ENCODE measurements around the gene PEAR1.

PEAR1 gene

DNA sequence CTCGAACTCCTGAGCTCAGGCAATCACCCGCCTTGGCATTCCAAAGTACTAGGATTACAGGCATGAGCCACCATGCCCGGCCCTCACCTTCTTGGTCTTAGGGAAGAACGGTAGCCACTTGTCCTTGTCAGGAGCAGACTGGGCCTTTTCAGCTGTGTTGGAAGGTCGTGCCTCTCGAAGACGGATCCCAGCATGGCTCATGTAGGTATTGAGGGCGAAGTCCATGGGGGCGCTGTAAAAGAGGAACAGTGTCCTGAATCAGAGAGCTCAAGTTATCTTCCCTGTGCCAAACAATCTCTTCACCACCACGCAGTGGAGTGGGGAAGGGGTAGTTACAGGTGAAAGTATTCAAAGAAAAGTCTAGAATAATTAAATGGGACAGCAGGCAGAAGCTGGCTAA is 62.8 kb downstream of the PEAR1 start:
- Histone ChIP-seq H3K79me2 (ENCODE audit: low read length) (no peaks in the 10 kb centered on the region), H3K27ac (ENCODE audit: low read length) (no peak overlapping the region), H3K27me3 (ENCODE audit: low read depth, low read length) (no peaks in the 10 kb centered on the region), H3K9me3 (ENCODE audit: insufficient read depth, low read length) (no peaks in the 10 kb centered on the region), H3K4me2 (ENCODE audit: low read length) (no peak overlapping the region), H3K36me3 (replicated peaks; ENCODE audit: low read depth, low read length) (peaks cover 10% of the 10 kb centered on the region), H3K4me1 (ENCODE audit: low read length) (no peaks in the 10 kb centered on the region), H3K4me3 (ENCODE audit: low read length) (no peak overlapping the region), H2AFZ (ENCODE audit: low read depth, low read length) (no peak overlapping the region), H4K20me1 (ENCODE audit: insufficient read depth, low read length) (no peaks in the 10 kb centered on the region), H3K9ac (ENCODE audit: low read length) (no peak overlapping the region)
- TF ChIP-seq, protein P1, sequence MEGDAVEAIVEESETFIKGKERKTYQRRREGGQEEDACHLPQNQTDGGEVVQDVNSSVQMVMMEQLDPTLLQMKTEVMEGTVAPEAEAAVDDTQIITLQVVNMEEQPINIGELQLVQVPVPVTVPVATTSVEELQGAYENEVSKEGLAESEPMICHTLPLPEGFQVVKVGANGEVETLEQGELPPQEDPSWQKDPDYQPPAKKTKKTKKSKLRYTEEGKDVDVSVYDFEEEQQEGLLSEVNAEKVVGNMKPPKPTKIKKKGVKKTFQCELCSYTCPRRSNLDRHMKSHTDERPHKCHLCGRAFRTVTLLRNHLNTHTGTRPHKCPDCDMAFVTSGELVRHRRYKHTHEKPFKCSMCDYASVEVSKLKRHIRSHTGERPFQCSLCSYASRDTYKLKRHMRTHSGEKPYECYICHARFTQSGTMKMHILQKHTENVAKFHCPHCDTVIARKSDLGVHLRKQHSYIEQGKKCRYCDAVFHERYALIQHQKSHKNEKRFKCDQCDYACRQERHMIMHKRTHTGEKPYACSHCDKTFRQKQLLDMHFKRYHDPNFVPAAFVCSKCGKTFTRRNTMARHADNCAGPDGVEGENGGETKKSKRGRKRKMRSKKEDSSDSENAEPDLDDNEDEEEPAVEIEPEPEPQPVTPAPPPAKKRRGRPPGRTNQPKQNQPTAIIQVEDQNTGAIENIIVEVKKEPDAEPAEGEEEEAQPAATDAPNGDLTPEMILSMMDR (IDR thresholded peaks at IDR 0.05; ENCODE audit: low read depth, low read length), result no peak
- no peak for TF ChIP-seq EZH2phosphoT487 (IDR thresholded peaks at IDR 0.05; ENCODE audit: low read depth)

DNA sequence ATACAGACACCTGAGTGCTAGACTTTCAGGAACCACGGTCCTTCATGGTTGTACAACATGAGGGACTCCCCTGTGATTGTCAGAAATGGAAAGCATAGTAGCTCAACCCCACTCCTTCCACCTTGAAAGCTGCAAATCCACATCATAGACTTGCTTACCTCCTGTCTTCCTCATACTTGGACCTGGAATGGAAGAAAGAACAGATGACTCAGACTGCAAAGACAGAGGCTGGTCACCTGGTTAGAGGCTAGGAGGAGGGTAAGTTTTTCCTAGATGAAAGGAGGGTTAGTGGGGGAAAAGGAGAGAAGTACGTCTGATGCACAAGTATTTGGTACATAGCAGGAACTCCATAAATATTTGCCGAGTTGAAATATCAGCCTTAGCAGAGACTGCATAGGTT is 64.1 kb downstream of the PEAR1 start:
- no peak overlapping the region for H2AFZ ChIP-seq (ENCODE audit: low read depth, low read length)
- H3K4me3 ChIP-seq (ENCODE audit: low read length), result no peak overlapping the region
- no peak overlapping the region for H3K4me2 ChIP-seq (ENCODE audit: low read length)
- TF ChIP-seq EZH2phosphoT487 (IDR thresholded peaks at IDR 0.05; ENCODE audit: low read depth), result no peak
- TF ChIP-seq, protein P1 (IDR thresholded peaks at IDR 0.05; ENCODE audit: low read depth, low read length), result no peak
- no peaks in the 10 kb centered on the region for H3K9me3 ChIP-seq (ENCODE audit: insufficient read depth, low read length)
- H3K27me3 ChIP-seq (ENCODE audit: low read depth, low read length), result no peaks in the 10 kb centered on the region
- H3K4me1 ChIP-seq (ENCODE audit: low read length), result no peaks in the 10 kb centered on the region
- H3K27ac ChIP-seq (ENCODE audit: low read length), result no peak overlapping the region
- H4K20me1 ChIP-seq (ENCODE audit: insufficient read depth, low read length), result no peaks in the 10 kb centered on the region
- H3K36me3 ChIP-seq (replicated peaks; ENCODE audit: low read depth, low read length), result peaks cover 11% of the 10 kb centered on the region
- no peak overlapping the region for H3K9ac ChIP-seq (ENCODE audit: low read length)
- H3K79me2 ChIP-seq (ENCODE audit: low read length), result no peaks in the 10 kb centered on the region

DNA sequence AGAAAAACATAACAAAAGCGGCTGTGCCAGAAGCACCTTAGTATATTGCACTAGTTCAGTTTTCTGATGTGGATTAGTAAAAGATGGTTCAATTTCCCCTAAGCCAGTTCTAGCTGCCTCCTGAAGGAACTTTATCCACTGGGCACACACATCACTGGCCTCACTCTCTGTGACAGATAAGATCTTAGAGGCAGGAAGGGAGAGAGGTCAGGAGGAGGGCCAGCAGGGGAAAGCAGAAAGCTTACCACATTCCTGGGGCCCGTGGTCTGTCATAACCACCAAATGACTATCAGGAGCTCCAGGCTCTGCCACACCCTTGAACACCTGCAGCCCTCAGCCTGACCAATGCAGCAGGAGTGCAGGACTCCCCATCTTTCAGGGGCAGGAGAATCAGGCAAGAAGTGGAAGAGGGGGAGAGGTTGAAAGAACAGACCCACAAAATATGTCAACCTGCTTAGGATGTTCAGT is 64.8 kb downstream of the PEAR1 start:
- Histone ChIP-seq H3K9me3 (ENCODE audit: insufficient read depth, low read length) (no peaks in the 10 kb centered on the region), H3K36me3 (replicated peaks; ENCODE audit: low read depth, low read length) (peaks cover 15% of the 10 kb centered on the region), H3K4me1 (ENCODE audit: low read length) (no peaks in the 10 kb centered on the region), H4K20me1 (ENCODE audit: insufficient read depth, low read length) (no peaks in the 10 kb centered on the region), H3K27me3 (ENCODE audit: low read depth, low read length) (no peaks in the 10 kb centered on the region), H2AFZ (ENCODE audit: low read depth, low read length) (no peak overlapping the region), H3K79me2 (ENCODE audit: low read length) (no peaks in the 10 kb centered on the region), H3K9ac (ENCODE audit: low read length) (no peak overlapping the region), H3K27ac (ENCODE audit: low read length) (no peak overlapping the region), H3K4me2 (ENCODE audit: low read length) (no peak overlapping the region), H3K4me3 (ENCODE audit: low read length) (no peak overlapping the region)
- no peak for TF ChIP-seq EZH2phosphoT487 (IDR thresholded peaks at IDR 0.05; ENCODE audit: low read depth)
- TF ChIP-seq, protein P1 (IDR thresholded peaks at IDR 0.05; ENCODE audit: low read depth, low read length), result no peak

DNA sequence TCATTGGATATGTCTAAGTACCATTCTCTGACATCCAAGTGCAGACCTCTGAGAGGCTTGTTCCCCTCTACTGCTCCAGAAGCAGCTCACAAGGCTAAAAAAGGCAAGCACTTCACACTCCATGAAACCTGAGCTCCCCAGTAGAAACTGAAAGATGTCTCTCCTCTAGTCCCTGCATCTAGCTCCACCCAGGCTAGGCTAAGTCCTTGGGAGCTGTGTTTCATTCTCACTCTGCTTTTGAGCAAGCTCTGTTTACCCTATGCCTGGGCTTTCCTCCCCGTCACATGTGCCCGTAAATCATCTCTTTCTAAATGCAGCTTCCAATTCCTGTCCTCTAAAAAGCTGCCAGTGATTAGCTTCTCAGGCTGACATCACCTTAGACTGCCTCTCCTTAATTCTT is 65.9 kb downstream of the PEAR1 start:
- Histone ChIP-seq H3K9me3 (ENCODE audit: insufficient read depth, low read length) (no peaks in the 10 kb centered on the region), H3K4me1 (ENCODE audit: low read length) (peaks cover 7% of the 10 kb centered on the region; the same call in 1 of the 2 replicates), H3K27ac (ENCODE audit: low read length) (no peak overlapping the region), H3K4me2 (ENCODE audit: low read length) (no peak overlapping the region), H2AFZ (ENCODE audit: low read depth, low read length) (no peak overlapping the region), H3K79me2 (ENCODE audit: low read length) (no peaks in the 10 kb centered on the region), H4K20me1 (ENCODE audit: insufficient read depth, low read length) (no peaks in the 10 kb centered on the region), H3K4me3 (ENCODE audit: low read length) (no peak overlapping the region), H3K9ac (ENCODE audit: low read length) (no peak overlapping the region), H3K27me3 (ENCODE audit: low read depth, low read length) (no peaks in the 10 kb centered on the region), H3K36me3 (replicated peaks; ENCODE audit: low read depth, low read length) (peaks cover 15% of the 10 kb centered on the region)
- no peak for TF ChIP-seq EZH2phosphoT487 (IDR thresholded peaks at IDR 0.05; ENCODE audit: low read depth)
- TF ChIP-seq, protein P1 (IDR thresholded peaks at IDR 0.05; ENCODE audit: low read depth, low read length), result no peak
